Liver (tissue), 9 donors: ENCODE measurements around the gene TH. TPM values are rescaled to one million over a fixed set of nuclear protein-coding genes. Genes with fewer than 3 reads are reported as not detected.

Source experiments
- DNase-seq: peaks from one replicate; pipeline ENCODE4 v3.0.0-alpha.2; 2017; ENCODE audit warnings: low spot score
- H3K27ac ChIP-seq, 2 donors: one replicate each; pipeline ENCODE4 v1.7.0; 2013; ENCODE audit warnings: inconsistent platforms in 2 of 2, low read length in 2 of 2, control low read depth in 1 of 2, low read depth in 1 of 2, mild to moderate bottlenecking in 1 of 2
- H3K27me3 ChIP-seq, 4 donors: one replicate each; pipeline versions ENCODE4 v1.6.1 to v1.7.0; 2013; ENCODE audit warnings: low read length in 3 of 4, inconsistent platforms in 1 of 4, mild to moderate bottlenecking in 1 of 4, moderate library complexity in 1 of 4; ENCODE audit not compliant: control insufficient read depth in 4 of 4, insufficient read depth in 4 of 4
- H3K36me3 ChIP-seq, 4 donors: one replicate each; pipeline versions ENCODE4 v1.6.1 to v1.7.0; 2013; ENCODE audit warnings: low read length in 3 of 4, mild to moderate bottlenecking in 3 of 4, low read depth in 1 of 4, moderate library complexity in 1 of 4; ENCODE audit not compliant: control insufficient read depth in 4 of 4, insufficient read depth in 3 of 4
- H3K4me1 ChIP-seq, 4 donors: one replicate each; pipeline versions ENCODE4 v1.6.1 to v1.7.0; 2013; ENCODE audit warnings: low read length in 3 of 4, mild to moderate bottlenecking in 3 of 4, moderate library complexity in 1 of 4; ENCODE audit not compliant: control insufficient read depth in 4 of 4, insufficient read depth in 4 of 4
- H3K4me3 ChIP-seq, 3 donors: one replicate each; pipeline versions ENCODE4 v1.6.1 to v1.7.0; 2013; ENCODE audit warnings: low read length in 3 of 3, control low read depth in 1 of 3, low read depth in 1 of 3, mild to moderate bottlenecking in 1 of 3
- H3K9ac ChIP-seq, 2 donors: one replicate each; pipeline ENCODE4 v1.7.0; 2013; ENCODE audit warnings: low read length in 2 of 2, mild to moderate bottlenecking in 2 of 2, moderate library complexity in 2 of 2, control low read depth in 1 of 2, low read depth in 1 of 2
- H3K9me3 ChIP-seq, 4 donors: one replicate each; pipeline versions ENCODE4 v1.6.1 to v1.7.0; 2013; ENCODE audit warnings: low read length in 3 of 4; ENCODE audit not compliant: control insufficient read depth in 4 of 4
- EGR1 ChIP-seq, 2 donors: IDR thresholded peaks; 2 replicates each; pipeline ENCODE4 v1.6.1; 2016 to 2018; ENCODE audit warnings: antibody characterized with exemption in 2 of 2, low read depth in 2 of 2
- FOXA1 ChIP-seq: IDR thresholded peaks from 2 replicates; pipeline ENCODE4 v1.6.1; 2016; ENCODE audit warnings: antibody characterized with exemption
- FOXA2 ChIP-seq: IDR thresholded peaks from 2 replicates; pipeline ENCODE4 v1.6.1; 2016; ENCODE audit warnings: antibody characterized with exemption
- GABPA ChIP-seq, 2 donors: IDR thresholded peaks in 1 of 2; conservative IDR thresholded peaks in 1 of 2; 2 replicates each; pipeline ENCODE4 v1.6.1; 2016; ENCODE audit warnings: antibody characterized with exemption in 2 of 2, mild to moderate bottlenecking in 1 of 2, moderate library complexity in 1 of 2
- HNF4A ChIP-seq, 2 donors: conservative IDR thresholded peaks; 2 replicates each; pipeline ENCODE4 v1.6.1; 2016; ENCODE audit warnings: antibody characterized with exemption in 2 of 2, mild to moderate bottlenecking in 2 of 2
- HNF4G ChIP-seq: IDR thresholded peaks from 2 replicates; pipeline ENCODE4 v1.6.1; 2016; ENCODE audit warnings: antibody characterized with exemption
- JUND ChIP-seq, 2 donors: IDR thresholded peaks; 2 replicates each; pipeline ENCODE4 v1.6.1; 2016; ENCODE audit warnings: antibody characterized with exemption in 2 of 2
- NR2F2 ChIP-seq: IDR thresholded peaks from 2 replicates; pipeline ENCODE4 v1.6.1; 2016; ENCODE audit warnings: antibody characterized with exemption
- RAD21 ChIP-seq, 2 donors: IDR thresholded peaks; 2 replicates each; pipeline ENCODE4 v1.6.1; 2016; ENCODE audit warnings: antibody characterized with exemption in 2 of 2, mild to moderate bottlenecking in 2 of 2
- RXRA ChIP-seq, 2 donors: IDR thresholded peaks; 2 replicates each; pipeline ENCODE4 v1.6.1; 2017 to 2018; ENCODE audit warnings: antibody characterized with exemption in 2 of 2, mild to moderate bottlenecking in 1 of 2
- TAF1 ChIP-seq: conservative IDR thresholded peaks from 2 replicates; pipeline ENCODE4 v1.6.1; 2016; ENCODE audit warnings: antibody characterized with exemption, mild to moderate bottlenecking
- YY1 ChIP-seq: IDR thresholded peaks from 2 replicates; pipeline ENCODE4 v1.6.1; 2016; ENCODE audit warnings: antibody characterized with exemption, mild to moderate bottlenecking
- WGBS: extraction: QIAGEN DNeasy Blood & Tissue Kit; methylation state at CpG from one replicate; pipeline ENCODE4 v1.1.7; 2013; 5-methylcytosine and 5-hydroxymethylcytosine counted together
- polyA plus RNA-seq, 2 donors: library from polyadenylated mRNA; stranded (reverse) in 1 of 2; unstranded in 1 of 2; fragments of 200-250 nt in 1 of 2; fragments of >200 nt in 1 of 2; fragmentation: Nextera tagmentation in 1 of 2; extraction: Ambion mirVana in 1 of 2; gene quantifications; one replicate each; pipeline versions ENCODE4 v1.2.1 to v1.2.3, GENCODE V29; 2013 to 2015
- total RNA-seq, 2 donors: library from RNA; depleted of rRNA; stranded (reverse); fragments of >200 nt; gene quantifications; one replicate each; pipeline ENCODE4 v1.2.3, GENCODE V29; 2014
- TF ChIP-seq, protein P1 (sequence below): IDR thresholded peaks from 2 replicates; pipeline ENCODE4 v1.6.1; 2016; ENCODE audit warnings: antibody characterized with exemption
- TF ChIP-seq, protein P2 (sequence below): IDR thresholded peaks from 2 replicates; pipeline ENCODE4 v1.6.1; 2016; ENCODE audit warnings: antibody characterized with exemption
- TF ChIP-seq, protein P3 (sequence below): IDR thresholded peaks from 2 replicates; pipeline ENCODE4 v1.6.1; 2016; ENCODE audit warnings: antibody characterized with exemption
- TF ChIP-seq, protein P4 (sequence below): fragments of 150-350 bp; IDR thresholded peaks from 2 replicates; pipeline ENCODE4 v1.5.1; 2017; ENCODE audit warnings: improper control_type of control experiment, low read depth, low read length; ENCODE audit not compliant: missing input control
- TF ChIP-seq, protein P5 (sequence below): IDR thresholded peaks from 2 replicates; pipeline ENCODE4 v1.6.1; 2016; ENCODE audit warnings: antibody characterized with exemption, mild to moderate bottlenecking
- donor health status: healthy.
- donor health status: healthy.
- donor health status: healthy.
- donor health status: healthy.
- donor health status: healthy.

TH gene
- total and polyA plus RNA-seq, 4 donors = 0.13 to 0.24 TPM; not detected in 2

DNA sequence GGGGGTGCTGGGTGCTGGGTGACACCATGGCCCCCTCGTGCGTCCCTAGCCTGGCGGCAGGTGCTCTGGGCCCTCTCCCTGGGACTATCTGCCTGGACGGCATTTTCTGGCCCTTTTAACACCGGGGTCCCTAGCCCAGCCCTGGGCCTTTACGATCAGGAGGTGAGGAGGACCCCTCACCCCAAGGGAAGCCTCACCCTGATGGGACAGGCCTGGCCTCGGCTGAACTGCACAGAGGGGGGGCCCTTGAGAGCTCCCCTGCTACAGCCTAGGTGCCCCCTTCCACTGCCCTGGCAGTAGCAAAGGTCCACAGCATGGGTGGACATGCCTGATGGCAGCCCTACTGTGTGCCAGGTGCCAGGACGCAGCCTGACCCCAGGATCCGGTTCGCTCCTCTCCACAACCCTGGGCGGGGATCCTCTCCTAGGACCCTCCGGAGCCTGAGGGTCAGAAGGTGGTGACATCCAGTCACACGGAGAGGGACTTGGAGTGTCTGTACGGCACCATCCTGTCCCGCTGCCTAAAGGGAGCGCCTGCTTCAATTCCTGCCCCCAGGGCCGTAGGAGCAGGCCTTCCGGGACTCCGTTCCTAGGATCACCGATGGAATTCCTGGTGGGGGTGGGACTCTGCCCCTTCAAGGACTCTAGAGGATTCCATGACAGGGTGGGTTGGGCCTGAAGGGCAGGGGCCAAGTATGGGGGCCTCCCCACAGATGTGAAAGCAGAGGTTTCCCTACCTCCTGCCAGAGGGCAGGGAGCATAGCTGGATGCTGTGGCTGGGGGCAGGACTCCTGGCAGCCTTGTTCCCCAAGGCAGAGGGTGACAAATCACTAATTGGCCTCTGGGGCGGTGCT, 33.0 kb upstream of the TH start:
- WGBS = 83% methylated on average over 21 of the region's 21 CpGs
- Histone ChIP-seq H3K9me3 (peaks cover 0 to 4% (median 2%) of the 10 kb centered on the region in 4 donors), H3K4me3 (no peak overlapping the region), H3K27me3 (no peaks in the 10 kb centered on the region), H3K27ac (no peak overlapping the region), H3K36me3 (no peaks in the 10 kb centered on the region), H3K9ac (no peak overlapping the region), H3K4me1 (no peaks in the 10 kb centered on the region)
- TF ChIP-seq NR2F2 (no peak), EGR1 (IDR thresholded peaks at IDR 0.05; ENCODE audit: low read depth in 2 of 2) (no peak), GABPA (IDR thresholded peaks at IDR 0.05 in 1 of 2, conservative IDR thresholded peaks at IDR 0.05 in 1 of 2) (no peak), HNF4G (no peak), YY1 (no peak), HNF4A (conservative IDR thresholded peaks at IDR 0.05) (no peak), TAF1 (no peak), FOXA1 (no peak), FOXA2 (no peak), JUND (IDR thresholded peaks at IDR 0.05) (no peak)
- TF ChIP-seq, protein P1, sequence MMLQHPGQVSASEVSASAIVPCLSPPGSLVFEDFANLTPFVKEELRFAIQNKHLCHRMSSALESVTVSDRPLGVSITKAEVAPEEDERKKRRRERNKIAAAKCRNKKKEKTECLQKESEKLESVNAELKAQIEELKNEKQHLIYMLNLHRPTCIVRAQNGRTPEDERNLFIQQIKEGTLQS = no peak
- TF ChIP-seq, protein P2, sequence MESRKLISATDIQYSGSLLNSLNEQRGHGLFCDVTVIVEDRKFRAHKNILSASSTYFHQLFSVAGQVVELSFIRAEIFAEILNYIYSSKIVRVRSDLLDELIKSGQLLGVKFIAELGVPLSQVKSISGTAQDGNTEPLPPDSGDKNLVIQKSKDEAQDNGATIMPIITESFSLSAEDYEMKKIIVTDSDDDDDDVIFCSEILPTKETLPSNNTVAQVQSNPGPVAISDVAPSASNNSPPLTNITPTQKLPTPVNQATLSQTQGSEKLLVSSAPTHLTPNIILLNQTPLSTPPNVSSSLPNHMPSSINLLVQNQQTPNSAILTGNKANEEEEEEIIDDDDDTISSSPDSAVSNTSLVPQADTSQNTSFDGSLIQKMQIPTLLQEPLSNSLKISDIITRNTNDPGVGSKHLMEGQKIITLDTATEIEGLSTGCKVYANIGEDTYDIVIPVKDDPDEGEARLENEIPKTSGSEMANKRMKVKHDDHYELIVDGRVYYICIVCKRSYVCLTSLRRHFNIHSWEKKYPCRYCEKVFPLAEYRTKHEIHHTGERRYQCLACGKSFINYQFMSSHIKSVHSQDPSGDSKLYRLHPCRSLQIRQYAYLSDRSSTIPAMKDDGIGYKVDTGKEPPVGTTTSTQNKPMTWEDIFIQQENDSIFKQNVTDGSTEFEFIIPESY = no peak
- TF ChIP-seq, protein P3, sequence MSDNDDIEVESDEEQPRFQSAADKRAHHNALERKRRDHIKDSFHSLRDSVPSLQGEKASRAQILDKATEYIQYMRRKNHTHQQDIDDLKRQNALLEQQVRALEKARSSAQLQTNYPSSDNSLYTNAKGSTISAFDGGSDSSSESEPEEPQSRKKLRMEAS = no peak
- TF ChIP-seq, protein P4, sequence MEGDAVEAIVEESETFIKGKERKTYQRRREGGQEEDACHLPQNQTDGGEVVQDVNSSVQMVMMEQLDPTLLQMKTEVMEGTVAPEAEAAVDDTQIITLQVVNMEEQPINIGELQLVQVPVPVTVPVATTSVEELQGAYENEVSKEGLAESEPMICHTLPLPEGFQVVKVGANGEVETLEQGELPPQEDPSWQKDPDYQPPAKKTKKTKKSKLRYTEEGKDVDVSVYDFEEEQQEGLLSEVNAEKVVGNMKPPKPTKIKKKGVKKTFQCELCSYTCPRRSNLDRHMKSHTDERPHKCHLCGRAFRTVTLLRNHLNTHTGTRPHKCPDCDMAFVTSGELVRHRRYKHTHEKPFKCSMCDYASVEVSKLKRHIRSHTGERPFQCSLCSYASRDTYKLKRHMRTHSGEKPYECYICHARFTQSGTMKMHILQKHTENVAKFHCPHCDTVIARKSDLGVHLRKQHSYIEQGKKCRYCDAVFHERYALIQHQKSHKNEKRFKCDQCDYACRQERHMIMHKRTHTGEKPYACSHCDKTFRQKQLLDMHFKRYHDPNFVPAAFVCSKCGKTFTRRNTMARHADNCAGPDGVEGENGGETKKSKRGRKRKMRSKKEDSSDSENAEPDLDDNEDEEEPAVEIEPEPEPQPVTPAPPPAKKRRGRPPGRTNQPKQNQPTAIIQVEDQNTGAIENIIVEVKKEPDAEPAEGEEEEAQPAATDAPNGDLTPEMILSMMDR = no peak
- no peak for DNase-seq

DNA sequence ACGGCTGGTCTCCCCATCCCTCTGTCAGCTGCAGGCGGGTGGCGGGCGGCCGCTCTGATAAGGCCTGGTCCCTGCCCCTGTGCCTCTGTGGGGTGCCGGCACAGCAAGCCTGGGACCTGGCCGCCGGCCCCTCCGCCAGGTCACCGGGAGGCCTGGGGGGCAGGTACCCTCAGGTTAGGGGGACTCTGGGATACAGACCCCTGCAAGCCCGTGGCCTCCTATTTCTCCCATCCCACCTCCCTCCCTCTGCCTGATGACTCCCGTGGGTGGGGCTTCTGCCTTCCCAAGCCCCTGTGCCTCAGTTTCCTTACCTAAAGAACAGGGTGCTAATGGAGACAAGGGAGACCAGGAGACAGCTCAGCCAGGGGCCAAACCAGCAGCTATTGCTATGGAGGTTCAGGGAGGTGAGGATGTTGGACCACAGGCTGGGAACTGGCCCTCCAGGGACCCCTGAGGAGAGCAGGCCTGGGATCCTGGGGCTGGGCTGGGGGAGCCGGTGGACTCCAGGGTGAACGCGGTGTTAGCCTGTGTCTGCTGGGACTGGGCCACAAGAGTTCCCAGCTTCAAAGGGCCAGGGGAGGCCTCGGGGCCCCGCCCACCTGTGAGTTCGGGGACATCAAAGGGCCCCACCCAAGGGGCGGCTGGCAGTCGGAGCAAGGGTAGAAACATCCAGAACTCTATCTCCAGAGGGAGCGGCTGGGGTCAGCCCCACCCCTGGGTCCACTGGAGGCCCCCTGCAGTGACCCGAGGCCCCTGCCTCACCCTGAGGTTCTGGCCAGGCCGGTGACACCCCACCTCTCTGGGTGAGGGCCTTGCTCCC, 32.0 kb upstream of the TH start:
- H3K9me3 ChIP-seq = peaks cover 0 to 4% (median 2%) of the 10 kb centered on the region in 4 donors
- no peak overlapping the region for H3K27ac ChIP-seq
- H3K4me1 ChIP-seq = no peaks in the 10 kb centered on the region
- no peak for DNase-seq
- no peaks in the 10 kb centered on the region for H3K36me3 ChIP-seq
- H3K9ac ChIP-seq = no peak overlapping the region
- H3K27me3 ChIP-seq = no peaks in the 10 kb centered on the region
- WGBS = 79% methylated on average over 23 of the region's 23 CpGs
- H3K4me3 ChIP-seq = no peak overlapping the region
- TF ChIP-seq, protein P1 = no peak
- TF ChIP-seq FOXA2 (no peak), TAF1 (no peak), RXRA (IDR thresholded peaks at IDR 0.05) (no peak), HNF4A (conservative IDR thresholded peaks at IDR 0.05) (no peak), EGR1 (IDR thresholded peaks at IDR 0.05; ENCODE audit: low read depth in 2 of 2) (no peak), GABPA (IDR thresholded peaks at IDR 0.05 in 1 of 2, conservative IDR thresholded peaks at IDR 0.05 in 1 of 2) (no peak), RAD21 (IDR thresholded peaks at IDR 0.05) (no peak), HNF4G (no peak), JUND (IDR thresholded peaks at IDR 0.05) (no peak), FOXA1 (no peak), NR2F2 (no peak)
- TF ChIP-seq, protein P3 = no peak
- TF ChIP-seq, protein P5, sequence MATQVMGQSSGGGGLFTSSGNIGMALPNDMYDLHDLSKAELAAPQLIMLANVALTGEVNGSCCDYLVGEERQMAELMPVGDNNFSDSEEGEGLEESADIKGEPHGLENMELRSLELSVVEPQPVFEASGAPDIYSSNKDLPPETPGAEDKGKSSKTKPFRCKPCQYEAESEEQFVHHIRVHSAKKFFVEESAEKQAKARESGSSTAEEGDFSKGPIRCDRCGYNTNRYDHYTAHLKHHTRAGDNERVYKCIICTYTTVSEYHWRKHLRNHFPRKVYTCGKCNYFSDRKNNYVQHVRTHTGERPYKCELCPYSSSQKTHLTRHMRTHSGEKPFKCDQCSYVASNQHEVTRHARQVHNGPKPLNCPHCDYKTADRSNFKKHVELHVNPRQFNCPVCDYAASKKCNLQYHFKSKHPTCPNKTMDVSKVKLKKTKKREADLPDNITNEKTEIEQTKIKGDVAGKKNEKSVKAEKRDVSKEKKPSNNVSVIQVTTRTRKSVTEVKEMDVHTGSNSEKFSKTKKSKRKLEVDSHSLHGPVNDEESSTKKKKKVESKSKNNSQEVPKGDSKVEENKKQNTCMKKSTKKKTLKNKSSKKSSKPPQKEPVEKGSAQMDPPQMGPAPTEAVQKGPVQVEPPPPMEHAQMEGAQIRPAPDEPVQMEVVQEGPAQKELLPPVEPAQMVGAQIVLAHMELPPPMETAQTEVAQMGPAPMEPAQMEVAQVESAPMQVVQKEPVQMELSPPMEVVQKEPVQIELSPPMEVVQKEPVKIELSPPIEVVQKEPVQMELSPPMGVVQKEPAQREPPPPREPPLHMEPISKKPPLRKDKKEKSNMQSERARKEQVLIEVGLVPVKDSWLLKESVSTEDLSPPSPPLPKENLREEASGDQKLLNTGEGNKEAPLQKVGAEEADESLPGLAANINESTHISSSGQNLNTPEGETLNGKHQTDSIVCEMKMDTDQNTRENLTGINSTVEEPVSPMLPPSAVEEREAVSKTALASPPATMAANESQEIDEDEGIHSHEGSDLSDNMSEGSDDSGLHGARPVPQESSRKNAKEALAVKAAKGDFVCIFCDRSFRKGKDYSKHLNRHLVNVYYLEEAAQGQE = no peak
- TF ChIP-seq, protein P2 = no peak
